ENCODE data around the gene AOPEP. TPM values are rescaled to one million over a fixed set of nuclear protein-coding genes. Genes with fewer than 3 reads are reported as not detected.

Gene AOPEP
- polyA plus RNA-seq, 1 of the 3 experiments (the other 2 are of a cell fraction) = 54.6 TPM

DNA sequence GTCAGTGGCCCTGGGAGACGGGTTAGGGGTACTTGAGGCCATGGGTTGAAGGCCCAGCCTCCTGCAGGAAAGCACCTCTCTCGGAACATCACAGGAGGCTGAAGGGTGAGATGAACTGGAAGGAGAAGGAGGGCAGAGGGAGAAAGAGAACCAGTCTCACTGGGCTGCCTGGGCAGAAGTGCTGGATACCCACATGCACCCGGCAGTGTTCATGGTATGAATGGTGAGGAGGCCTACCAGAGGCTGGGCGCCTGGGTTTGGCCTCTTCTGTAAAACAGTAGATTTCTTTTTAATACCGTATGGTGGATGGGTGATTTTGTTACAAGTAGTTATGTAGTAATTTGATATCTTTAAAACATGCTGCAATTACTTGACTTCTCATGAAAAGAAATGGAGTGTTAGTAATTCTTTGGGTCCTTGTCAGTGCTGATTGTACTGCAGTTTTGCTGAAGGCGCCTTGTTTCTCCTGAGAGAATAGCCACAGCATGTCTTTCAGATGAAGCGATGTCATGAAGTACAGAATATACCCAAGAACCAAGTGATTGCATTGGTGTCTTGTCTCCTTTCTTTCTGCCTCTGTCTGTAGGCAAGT, 332.4 kb downstream of the AOPEP start:
- Histone ChIP-seq H3K27ac (ENCODE audit: low read depth in 2 of 2, low read length in 1 of 2) (peak overlapping the region in 1 of 2 experiments; percentile 58; a peak in 1 of 4 replicates), H3K9me2 (no peaks in the 10 kb centered on the region), H2AFZ (ENCODE audit: low read depth) (no peak overlapping the region), H3F3A (replicated peaks; ENCODE audit: insufficient read depth) (peaks cover 16% of the 10 kb centered on the region), H4K20me1 (ENCODE audit: insufficient read depth) (peaks cover 55% of the 10 kb centered on the region), H3K4me2 (peak overlapping the region; percentile 87; the same call in 1 of the 2 replicates), H3K4me1 (ENCODE audit: control insufficient read depth in 1 of 2, insufficient read depth in 2 of 2, low read depth in 1 of 2, low read length in 1 of 2) (peaks cover 61 to 73% of the 10 kb centered on the region in 2 experiments), H3K36me3 (replicated peaks in 1 of 2; ENCODE audit: control insufficient read depth in 1 of 2, insufficient read depth in 2 of 2, low read length in 1 of 2) (peaks cover 24 to 61% of the 10 kb centered on the region in 2 experiments), H3K79me2 (ENCODE audit: insufficient read depth) (peaks cover 98% of the 10 kb centered on the region), H3K9me3 (no peaks in the 10 kb centered on the region), H3K9ac (no peak overlapping the region), H3K27me3 (ENCODE audit: insufficient read depth) (no peaks in the 10 kb centered on the region), H3K4me3 (ENCODE audit: low read depth in 2 of 2, low read length in 1 of 2) (no peak overlapping the region)
- WGBS (ENCODE audit: low lambda C conversion rate) = 86% methylated on average over 7 of the region's 7 CpGs
- TF ChIP-seq, protein P1, sequence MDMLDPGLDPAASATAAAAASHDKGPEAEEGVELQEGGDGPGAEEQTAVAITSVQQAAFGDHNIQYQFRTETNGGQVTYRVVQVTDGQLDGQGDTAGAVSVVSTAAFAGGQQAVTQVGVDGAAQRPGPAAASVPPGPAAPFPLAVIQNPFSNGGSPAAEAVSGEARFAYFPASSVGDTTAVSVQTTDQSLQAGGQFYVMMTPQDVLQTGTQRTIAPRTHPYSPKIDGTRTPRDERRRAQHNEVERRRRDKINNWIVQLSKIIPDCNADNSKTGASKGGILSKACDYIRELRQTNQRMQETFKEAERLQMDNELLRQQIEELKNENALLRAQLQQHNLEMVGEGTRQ (IDR thresholded peaks at IDR 0.05; ENCODE audit: borderline replicate concordance, low read depth, low read length) = no peak
- TF ChIP-seq FOXM1 (IDR thresholded peaks at IDR 0.05; ENCODE audit: low read depth) (no peak), GATA2 (CRISPR knock-in tag; IDR thresholded peaks at IDR 0.05) (no peak), RAD21 (IDR thresholded peaks at IDR 0.05; ENCODE audit: low read length) (no peak), ELF1 (IDR thresholded peaks at IDR 0.05) (no peak), YY1 (IDR thresholded peaks at IDR 0.05; ENCODE audit: low read depth) (no peak), TEAD4 (IDR thresholded peaks at IDR 0.05; ENCODE audit: borderline replicate concordance, insufficient read depth) (no peak), GABPA (IDR thresholded peaks at IDR 0.05; ENCODE audit: low read depth) (no peak), TAF1 (IDR thresholded peaks at IDR 0.05; ENCODE audit: borderline replicate concordance, low read depth, low read length) (no peak)
- TF ChIP-seq, protein P2, sequence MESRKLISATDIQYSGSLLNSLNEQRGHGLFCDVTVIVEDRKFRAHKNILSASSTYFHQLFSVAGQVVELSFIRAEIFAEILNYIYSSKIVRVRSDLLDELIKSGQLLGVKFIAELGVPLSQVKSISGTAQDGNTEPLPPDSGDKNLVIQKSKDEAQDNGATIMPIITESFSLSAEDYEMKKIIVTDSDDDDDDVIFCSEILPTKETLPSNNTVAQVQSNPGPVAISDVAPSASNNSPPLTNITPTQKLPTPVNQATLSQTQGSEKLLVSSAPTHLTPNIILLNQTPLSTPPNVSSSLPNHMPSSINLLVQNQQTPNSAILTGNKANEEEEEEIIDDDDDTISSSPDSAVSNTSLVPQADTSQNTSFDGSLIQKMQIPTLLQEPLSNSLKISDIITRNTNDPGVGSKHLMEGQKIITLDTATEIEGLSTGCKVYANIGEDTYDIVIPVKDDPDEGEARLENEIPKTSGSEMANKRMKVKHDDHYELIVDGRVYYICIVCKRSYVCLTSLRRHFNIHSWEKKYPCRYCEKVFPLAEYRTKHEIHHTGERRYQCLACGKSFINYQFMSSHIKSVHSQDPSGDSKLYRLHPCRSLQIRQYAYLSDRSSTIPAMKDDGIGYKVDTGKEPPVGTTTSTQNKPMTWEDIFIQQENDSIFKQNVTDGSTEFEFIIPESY (IDR thresholded peaks at IDR 0.05; ENCODE audit: borderline replicate concordance, low read depth) = no peak
- ChIA-PET POLR2A (no interaction called here), CTCF (no interaction called here)
- no peak for DNase-seq

DNA sequence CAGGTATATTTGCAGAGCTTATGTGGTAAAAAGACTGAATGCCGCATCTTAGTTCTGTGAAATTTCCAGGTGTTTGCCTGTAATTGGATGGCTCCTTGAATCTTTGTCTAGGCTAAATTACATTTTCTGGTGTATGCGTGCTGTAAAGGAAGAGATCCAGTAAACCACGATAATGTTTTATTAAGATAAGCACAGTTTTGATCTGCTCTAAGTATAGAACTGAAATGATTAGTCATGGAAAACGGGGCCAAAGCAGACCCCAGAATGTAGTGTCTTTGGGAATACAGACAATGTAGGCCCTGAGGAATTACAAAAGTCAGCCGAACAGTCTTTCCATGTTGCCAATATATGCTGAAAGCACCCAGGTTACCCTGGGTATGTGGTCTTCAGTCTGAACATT, 333.7 kb downstream of the AOPEP start:
- Histone ChIP-seq H3K9me2 (no peaks in the 10 kb centered on the region), H2AFZ (ENCODE audit: low read depth) (no peak overlapping the region), H3K4me1 (ENCODE audit: control insufficient read depth in 1 of 2, insufficient read depth in 2 of 2, low read depth in 1 of 2, low read length in 1 of 2) (peaks cover 50 to 71% of the 10 kb centered on the region in 2 experiments; a peak in 3 of 4 replicates), H3K79me2 (ENCODE audit: insufficient read depth) (peaks cover 98% of the 10 kb centered on the region), H3K9ac (no peak overlapping the region), H3K27ac (ENCODE audit: low read depth in 2 of 2, low read length in 1 of 2) (peak overlapping the region in 1 of 2 experiments; percentile 44; a peak in 1 of 4 replicates), H3K9me3 (no peaks in the 10 kb centered on the region), H3F3A (replicated peaks; ENCODE audit: insufficient read depth) (peaks cover 9% of the 10 kb centered on the region), H3K36me3 (replicated peaks in 1 of 2; ENCODE audit: control insufficient read depth in 1 of 2, insufficient read depth in 2 of 2, low read length in 1 of 2) (peaks cover 24 to 71% of the 10 kb centered on the region in 2 experiments), H4K20me1 (ENCODE audit: insufficient read depth) (peaks cover 60% of the 10 kb centered on the region), H3K27me3 (ENCODE audit: insufficient read depth) (no peaks in the 10 kb centered on the region), H3K4me3 (ENCODE audit: low read depth in 2 of 2, low read length in 1 of 2) (no peak overlapping the region), H3K4me2 (no peak overlapping the region)
- ChIA-PET POLR2A (interaction anchor here (0.6 kb wide), 1 partner anchor 32 kb away, joined by 3 read pairs; no protein-coding TSS in a partner anchor), CTCF (interaction anchor here (2.1 kb wide), 1 partner anchor 36 kb away, joined by 5 read pairs; no protein-coding TSS in a partner anchor)
- 67% methylated on average over 5 of the region's 5 CpGs for WGBS (ENCODE audit: low lambda C conversion rate)
- TF ChIP-seq SIN3A (IDR thresholded peaks at IDR 0.05; ENCODE audit: borderline replicate concordance, low read depth, low read length) = no peak
- no peak for TF ChIP-seq CHD2 (IDR thresholded peaks at IDR 0.05; ENCODE audit: low read length, partially characterized antibody)
- TF ChIP-seq YY1 (IDR thresholded peaks at IDR 0.05; ENCODE audit: low read depth) = no peak
- no peak for TF ChIP-seq IRF3 (IDR thresholded peaks at IDR 0.05; ENCODE audit: low read depth, low read length)
- no peak for TF ChIP-seq EP300 (IDR thresholded peaks at IDR 0.05; ENCODE audit: borderline replicate concordance in 1 of 2, low read depth in 1 of 2, low read length in 1 of 2)
- TF ChIP-seq GATA2 (CRISPR knock-in tag; IDR thresholded peaks at IDR 0.05) = no peak
- no peak for TF ChIP-seq FOSL2 (IDR thresholded peaks at IDR 0.05; ENCODE audit: borderline replicate concordance, low read depth)
- TF ChIP-seq, protein P1 (IDR thresholded peaks at IDR 0.05; ENCODE audit: borderline replicate concordance, low read depth, low read length) = no peak
- no peak for TF ChIP-seq ELF1 (IDR thresholded peaks at IDR 0.05)
- no peak for TF ChIP-seq EZH2phosphoT487 (IDR thresholded peaks at IDR 0.05; ENCODE audit: borderline replicate concordance, low read depth)
- no peak for TF ChIP-seq MEF2A (IDR thresholded peaks at IDR 0.05; ENCODE audit: borderline replicate concordance, low read depth)
- TF ChIP-seq NRF1 (IDR thresholded peaks at IDR 0.05; ENCODE audit: low read depth, low read length) = no peak
- TF ChIP-seq TCF12 (IDR thresholded peaks at IDR 0.05) = no peak
- no peak for DNase-seq
